Fibroblast of gingiva (primary cell): ENCODE data around the gene HDAC10.
"Not testable (repeated sequence)": the region's sequence is repeated elsewhere in the genome, so short reads cannot be mapped to it uniquely, and the experiment has no call there.

ENCODE experiments used
- DNase-seq: peaks from one replicate; pipeline ENCODE4 v3.0.0-alpha.2; 2011; ENCODE audit warnings: low read depth

The HDAC10 gene

GRCh38 chr22:50284479-50284878 is 33.4 kb upstream of the HDAC10 start:
- DNase-seq = no peak

- DNase-seq = no peak
These were observed 32.8 kb upstream of the HDAC10 start for GRCh38 chr22:50283821-50284220.

GRCh38 chr22:50282361-50283155 is 31.5 kb upstream of the HDAC10 start:
- DNase-seq = no peak

- no peak for DNase-seq
These were observed 30.9 kb upstream of the HDAC10 start for GRCh38 chr22:50281957-50282356.

- DNase-seq = no peak
These were observed 30.3 kb upstream of the HDAC10 start for GRCh38 chr22:50281384-50281760.

GRCh38 chr22:50280708-50281383 is 29.8 kb upstream of the HDAC10 start:
- no peak for DNase-seq

GRCh38 chr22:50280022-50280707 is 29.1 kb upstream of the HDAC10 start:
- DNase-seq = no peak

GRCh38 chr22:50278956-50279619 is 28.0 kb upstream of the HDAC10 start:
- DNase-seq = no peak

- no peak for DNase-seq
These were observed 27.4 kb upstream of the HDAC10 start for GRCh38 chr22:50278461-50278860.

- DNase-seq = no peak
These were observed 26.7 kb upstream of the HDAC10 start for GRCh38 chr22:50277761-50278160.

GRCh38 chr22:50276143-50276542 is 25.1 kb upstream of the HDAC10 start:
- DNase-seq = peak; percentile 87

- DNase-seq = no peak
These were observed 24.4 kb upstream of the HDAC10 start for GRCh38 chr22:50275181-50276055.

- no peak for DNase-seq
These were observed 23.7 kb upstream of the HDAC10 start for GRCh38 chr22:50274771-50275170.

GRCh38 chr22:50274311-50274710 is 23.2 kb upstream of the HDAC10 start:
- peak; percentile 70 for DNase-seq

- not testable (repeated sequence) for DNase-seq
These were observed 22.7 kb upstream of the HDAC10 start for GRCh38 chr22:50273781-50274180.

- DNase-seq = not testable (repeated sequence)
These were observed 22.3 kb upstream of the HDAC10 start for GRCh38 chr22:50273352-50273751.

GRCh38 chr22:50272044-50272802 is 21.2 kb upstream of the HDAC10 start:
- no peak for DNase-seq

- DNase-seq = peak; percentile 34
These were observed 20.5 kb upstream of the HDAC10 start for GRCh38 chr22:50271519-50271970.

GRCh38 chr22:50270666-50271394 is 19.8 kb upstream of the HDAC10 start:
- peak; percentile 62 for DNase-seq
